Melanocyte of skin (primary cell): ENCODE measurements around the gene RAB38. TPM values are rescaled to one million over a fixed set of nuclear protein-coding genes. Genes with fewer than 3 reads are reported as not detected.

Experiments used
- small RNA-seq, 2 donors: library from RNA; depleted of rRNA; stranded (forward); fragments of <200 nt; gene quantifications; one replicate each; pipeline ENCODE3, GENCODE V24; 2012
- total RNA-seq, 2 donors: library from RNA; depleted of rRNA; stranded (reverse); fragments of >200 nt; gene quantifications; 2 replicates each; pipeline ENCODE4 v1.2.3, GENCODE V29; 2012

Gene RAB38
- total RNA-seq = 100 to 1,000 TPM; 248 to 323 TPM

GRCh38 chr11:88174709-88175568 is at the start of gene RAB38:
RAB38 (minus strand) TSS chr11:88175443; CDS start chr11:88175384, 59 bp downstream.

Small RNAs within 50 kb of the gene (small RNA-seq; reads per million reads assigned to genes)
- gene MIR3166 (0.43 to 0.81 reads per million in 2 donors), gene RF00019 (0 reads per million in 2 donors)

Other genes with a start within 250 kb of the RAB38 start
- gene CTSC, start 162.3 kb upstream of the RAB38 start, total RNA-seq = 100 to 1,000 TPM in 1 of 2 donors, 10 to 100 TPM in 1; 70.5 to 143 TPM